GM19023 (cell line): ENCODE data around the gene ZNF501.

Experiments
- ATAC-seq: cut with Tn5 transposase; IDR thresholded peaks from one replicate; pipeline ENCODE4 v1.9.1; 2021; ENCODE audit warnings: mild to moderate bottlenecking, moderate library complexity; ENCODE audit not compliant: unreplicated experiment

Gene ZNF501

DNA sequence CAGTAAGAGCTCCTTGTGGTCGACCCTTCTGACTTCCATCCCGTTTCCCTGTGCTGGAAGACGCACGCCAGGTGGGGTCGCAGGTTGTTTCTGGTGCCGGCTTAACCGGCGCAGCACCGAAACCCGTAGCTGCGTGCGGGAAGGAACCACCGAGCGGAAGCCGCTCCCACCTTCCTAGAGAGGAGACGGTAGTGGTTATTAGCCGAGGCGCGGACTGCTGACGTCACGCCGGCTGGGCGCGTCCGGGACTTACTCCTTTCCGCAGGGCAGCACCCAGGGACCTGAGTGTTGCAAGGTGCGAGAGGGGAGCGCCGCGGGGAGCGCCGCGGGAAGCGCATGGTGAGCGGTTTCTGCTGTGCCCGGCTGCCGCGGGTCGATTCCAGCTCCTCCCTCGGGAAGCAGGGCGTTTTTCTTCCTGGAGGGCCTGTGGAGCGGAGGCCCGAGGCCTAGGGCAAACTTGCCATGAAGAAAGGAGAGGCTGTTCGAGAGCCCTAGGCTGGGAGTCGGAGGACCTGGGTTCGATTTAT is at the start of gene ZNF501:
Gene ZNF501, plus strand, starts transcription at position 252 of the 527 bp plus-strand sequence. CDS start 4,787 bp downstream, outside the sequence.
- ATAC-seq = peak; percentile 85

DNA sequence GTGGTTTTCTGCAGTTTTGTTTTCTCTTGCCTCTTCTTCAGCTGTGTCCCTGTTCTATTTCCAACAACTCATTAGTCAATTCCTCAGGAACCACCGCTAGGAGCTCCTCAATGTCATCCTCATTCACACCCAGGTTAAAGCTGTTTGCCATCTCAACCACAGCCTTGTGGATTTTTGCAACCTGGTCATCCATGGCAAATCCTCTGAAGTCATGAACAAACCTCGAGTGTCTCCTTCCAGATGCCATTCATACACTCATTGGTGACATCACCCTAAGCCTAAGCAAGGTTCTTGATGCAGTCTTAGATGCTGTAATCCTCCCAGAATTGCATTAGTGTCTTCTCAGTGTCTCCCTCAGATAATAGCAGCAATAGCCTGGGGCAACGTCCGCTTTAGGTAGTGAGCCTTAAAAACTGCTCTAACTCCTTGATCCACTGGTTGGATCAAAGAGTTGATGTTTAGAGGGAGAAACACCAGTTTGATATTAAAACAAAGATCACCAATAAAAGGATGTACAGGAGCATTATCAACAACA is 48.4 kb upstream of the ZNF501 start:
- ATAC-seq = no peak

DNA sequence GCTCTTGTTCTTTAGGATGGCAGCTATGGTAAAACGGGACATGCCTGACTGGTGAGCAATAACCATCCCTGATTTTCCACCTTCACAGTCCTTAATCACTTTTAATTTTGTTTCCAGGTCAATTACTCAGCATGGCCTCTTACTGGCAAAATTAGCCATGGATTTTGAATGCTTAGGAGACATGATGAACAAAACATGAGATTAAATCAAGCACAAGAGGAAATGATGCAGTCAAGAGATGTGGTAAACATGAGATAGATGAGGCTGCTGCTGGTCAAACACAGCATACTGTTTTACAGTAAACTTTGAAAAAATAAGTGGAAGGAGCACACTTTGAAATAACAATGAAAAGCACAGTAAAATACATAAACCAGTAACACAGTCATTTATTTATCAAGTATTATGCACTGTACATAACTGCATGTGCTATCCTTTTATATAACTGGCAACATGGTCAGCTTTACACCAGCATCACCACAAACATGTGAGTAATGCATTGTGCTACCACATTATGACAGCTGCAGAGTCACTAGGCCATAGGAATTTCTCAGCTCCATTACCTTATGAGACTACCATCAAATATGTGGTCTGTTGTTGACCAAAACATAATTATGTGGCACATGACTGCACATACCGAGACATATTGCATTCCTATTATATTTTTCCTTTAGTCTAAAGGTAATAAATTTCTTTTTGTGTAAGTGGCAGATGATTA is 47.1 kb upstream of the ZNF501 start:
- ATAC-seq = no peak

DNA sequence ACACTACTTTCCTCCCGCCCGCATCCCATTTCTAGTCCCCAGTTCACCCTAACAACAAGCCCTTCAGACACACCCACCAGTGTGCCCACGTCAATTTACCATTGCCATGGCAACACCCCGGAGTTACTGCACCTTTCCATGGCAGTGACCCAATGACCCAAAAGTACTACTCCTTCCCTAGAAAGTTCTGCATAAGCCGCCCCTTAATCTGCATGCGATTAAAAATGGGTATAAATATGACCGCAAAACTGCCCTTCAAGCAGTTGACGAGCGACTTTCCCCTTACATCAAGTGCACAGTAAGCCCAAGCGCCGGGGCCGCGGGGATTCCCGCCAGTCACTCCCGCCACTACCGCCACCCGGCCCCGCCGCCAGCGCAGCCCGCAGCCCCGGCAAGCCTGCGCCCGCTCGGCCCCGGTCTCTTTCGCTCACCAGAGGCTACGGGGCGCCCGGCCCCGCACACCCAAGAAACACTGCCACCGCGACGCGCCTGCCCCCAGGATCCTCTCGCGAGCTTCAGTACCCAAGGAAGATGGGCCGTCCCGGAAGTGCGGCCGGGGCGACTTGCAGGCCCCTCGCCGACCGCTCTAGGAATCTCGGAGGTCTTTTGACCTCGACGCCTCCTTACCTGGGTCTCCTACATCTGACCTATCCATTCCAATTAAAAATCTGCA is 44.2 kb upstream of the ZNF501 start:
- peak; percentile 85 for ATAC-seq

DNA sequence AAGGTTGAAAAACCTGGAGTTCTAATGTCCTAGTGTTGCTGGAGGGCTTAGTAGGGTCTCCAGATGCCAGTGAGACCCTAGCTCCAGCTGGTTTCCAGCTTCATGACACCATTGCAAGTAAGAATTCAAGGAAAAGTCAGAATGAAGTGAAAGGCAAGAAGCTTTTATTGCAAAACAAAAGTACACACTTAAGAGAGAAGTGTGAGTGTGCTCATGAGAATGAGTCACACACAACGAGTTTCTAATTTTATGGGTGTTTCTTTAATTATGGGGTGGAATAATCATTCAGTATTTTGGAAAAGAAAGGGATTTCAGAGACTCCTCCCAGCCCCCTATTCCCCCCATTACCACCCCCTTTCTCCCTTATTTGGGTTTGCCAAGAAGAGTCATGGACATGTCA is 41.5 kb upstream of the ZNF501 start:
- no peak for ATAC-seq

DNA sequence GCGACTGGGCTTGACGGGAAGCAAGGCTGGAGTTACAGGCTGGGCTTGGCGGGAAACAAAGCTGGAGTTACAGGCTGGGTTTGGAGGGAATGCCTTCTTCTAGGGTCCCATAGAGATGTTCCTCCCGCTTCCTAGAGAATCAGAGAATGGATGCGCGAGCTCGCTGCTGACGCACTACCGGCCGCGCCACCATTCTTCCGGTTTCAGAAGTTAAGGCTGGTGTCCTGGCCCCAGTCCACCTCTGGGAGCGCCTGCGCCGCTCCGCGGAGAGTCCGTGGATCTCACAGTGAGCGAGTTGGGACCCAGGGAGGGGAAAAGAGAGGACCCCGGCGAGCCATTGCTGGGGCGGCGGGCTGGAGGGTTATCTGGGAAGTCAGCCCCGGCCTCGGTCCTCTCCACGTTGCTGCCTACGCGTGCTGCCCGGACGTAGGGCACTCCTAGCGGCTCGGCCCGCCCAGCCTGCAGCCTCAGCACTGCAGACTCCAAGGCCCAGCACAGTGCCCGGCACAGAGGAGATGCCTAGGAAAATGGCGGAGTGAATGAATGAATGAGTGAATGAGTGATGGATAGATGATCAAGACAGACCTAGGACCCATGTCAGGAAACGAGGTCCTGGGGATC is 16.9 kb upstream of the ZNF501 start, which contains the start of gene ZNF502:
Gene ZNF502, plus strand, starts transcription at position 206 of the 621 bp plus-strand sequence. CDS start 7,602 bp downstream, outside the sequence.
- no peak for ATAC-seq

DNA sequence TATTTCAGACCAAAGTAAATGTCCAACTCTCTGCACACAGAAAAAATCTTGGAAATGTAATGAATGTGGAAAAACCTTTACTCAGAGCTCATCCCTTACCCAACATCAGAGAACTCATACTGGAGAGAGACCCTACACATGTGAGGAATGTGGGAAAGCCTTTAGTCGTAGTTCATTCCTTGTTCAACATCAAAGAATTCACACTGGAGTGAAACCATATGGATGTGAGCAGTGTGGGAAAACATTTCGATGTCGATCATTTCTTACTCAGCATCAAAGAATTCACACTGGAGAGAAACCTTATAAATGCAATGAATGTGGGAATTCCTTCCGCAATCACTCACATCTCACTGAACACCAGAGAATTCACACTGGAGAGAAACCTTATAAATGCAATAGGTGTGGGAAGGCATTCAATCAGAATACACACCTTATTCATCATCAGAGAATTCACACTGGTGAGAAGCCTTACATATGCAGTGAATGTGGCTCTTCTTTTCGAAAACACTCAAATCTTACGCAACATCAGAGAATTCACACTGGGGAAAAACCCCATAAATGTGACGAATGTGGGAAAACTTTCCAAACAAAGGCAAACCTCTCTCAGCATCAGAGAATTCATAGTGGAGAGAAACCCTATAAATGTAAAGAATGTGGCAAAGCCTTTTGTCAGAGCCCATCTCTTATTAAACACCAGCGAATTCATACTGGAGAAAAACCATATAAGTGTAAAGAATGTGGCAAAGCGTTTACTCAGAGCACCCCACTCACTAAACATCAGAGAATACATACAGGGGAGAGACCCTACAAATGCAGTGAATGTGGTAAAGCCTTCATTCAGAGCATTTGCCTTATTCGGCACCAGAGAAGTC is 8.0 kb upstream of the ZNF501 start:
- no peak for ATAC-seq

DNA sequence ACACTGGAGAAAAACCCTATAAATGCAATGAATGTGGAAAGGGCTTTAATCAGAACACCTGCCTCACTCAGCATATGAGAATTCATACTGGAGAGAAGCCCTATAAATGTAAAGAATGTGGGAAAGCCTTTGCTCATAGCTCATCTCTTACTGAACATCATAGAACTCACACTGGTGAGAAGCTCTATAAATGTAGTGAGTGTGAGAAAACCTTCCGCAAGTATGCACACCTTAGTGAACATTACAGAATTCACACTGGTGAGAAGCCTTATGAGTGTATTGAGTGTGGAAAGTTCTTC is 7.4 kb upstream of the ZNF501 start:
- ATAC-seq = no peak

DNA sequence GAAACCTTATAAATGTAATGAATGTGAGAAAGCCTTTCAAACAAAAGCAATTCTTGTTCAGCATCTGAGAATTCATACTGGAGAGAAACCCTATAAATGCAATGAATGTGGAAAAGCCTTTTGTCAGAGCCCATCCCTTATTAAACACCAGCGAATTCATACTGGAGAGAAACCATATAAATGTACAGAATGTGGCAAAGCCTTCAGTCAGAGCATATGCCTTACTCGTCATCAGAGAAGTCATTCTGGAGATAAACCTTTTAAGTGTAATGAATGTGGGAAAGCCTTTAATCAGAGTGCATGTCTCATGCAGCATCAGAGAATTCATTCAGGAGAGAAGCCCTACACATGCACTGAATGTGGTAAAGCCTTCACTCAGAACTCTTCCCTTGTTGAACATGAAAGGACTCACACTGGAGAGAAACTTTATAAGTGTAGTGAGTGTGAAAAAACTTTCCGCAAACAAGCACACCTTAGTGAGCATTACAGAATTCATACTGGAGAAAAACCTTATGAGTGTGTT is 5.3 kb downstream of the ZNF501 start:
- no peak for ATAC-seq

DNA sequence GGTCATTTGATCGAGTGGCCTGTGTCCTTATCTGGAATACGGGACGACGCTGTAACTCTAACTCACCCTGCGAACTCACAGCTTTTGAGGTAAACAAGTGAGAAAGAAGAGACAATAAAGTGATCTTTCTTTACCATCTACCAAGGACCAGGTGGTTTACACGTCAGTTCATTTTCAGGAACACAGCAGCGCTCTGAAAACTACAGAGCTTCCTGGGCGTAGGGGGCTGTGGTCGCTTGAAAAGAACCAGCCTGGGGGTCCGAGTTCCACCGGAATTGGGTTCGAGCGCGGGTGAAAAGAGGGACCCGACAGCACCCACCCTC is 31.6 kb downstream of the ZNF501 start:
- ATAC-seq = no peak

DNA sequence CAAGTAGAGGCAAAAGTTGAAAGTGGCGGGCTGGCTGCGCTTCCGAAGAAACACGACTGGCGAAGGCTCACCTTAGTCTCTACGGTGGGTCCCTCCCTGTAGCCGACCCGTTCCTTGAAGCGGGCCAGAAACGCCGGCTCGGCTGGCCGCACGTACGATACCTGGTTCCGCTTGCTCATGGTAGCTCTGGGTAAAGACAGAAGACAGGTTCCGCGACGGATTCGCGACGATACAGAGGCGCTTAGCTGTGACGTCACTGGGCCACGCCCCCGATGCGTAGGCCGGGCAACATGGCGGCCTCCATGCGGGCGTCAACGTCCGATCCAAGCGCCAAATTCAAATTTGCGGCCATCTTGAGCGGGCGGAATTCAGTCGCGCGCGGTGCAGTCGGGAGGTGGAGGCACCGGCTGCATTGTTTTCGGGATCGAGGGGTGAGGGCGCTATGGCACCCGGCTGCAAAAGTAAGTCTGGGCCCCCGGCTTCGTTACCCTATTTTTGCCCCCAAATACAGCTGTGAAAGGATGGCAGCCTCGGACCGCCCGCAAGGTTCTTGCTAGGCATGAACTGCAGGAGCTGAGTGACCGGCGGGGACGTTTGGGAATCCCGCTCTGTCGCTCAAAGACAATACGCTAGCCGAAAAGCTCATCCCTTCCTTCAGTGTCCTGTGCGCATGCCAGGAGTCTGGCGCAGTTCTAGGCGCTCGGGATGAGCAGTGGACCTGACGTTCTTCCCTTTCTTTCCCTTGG is 32.2 kb downstream of the ZNF501 start, which contains the start of the genes KIAA1143 and KIF15:
Gene KIAA1143, minus strand, starts transcription at position 196 of the 746 bp plus-strand sequence. Its CDS starts 17 bp downstream, at position 179.
Gene KIF15, plus strand, starts transcription at position 371 of the 746 bp plus-strand sequence. Its CDS starts 72 bp downstream, at position 443.
- ATAC-seq = peak; percentile 83

DNA sequence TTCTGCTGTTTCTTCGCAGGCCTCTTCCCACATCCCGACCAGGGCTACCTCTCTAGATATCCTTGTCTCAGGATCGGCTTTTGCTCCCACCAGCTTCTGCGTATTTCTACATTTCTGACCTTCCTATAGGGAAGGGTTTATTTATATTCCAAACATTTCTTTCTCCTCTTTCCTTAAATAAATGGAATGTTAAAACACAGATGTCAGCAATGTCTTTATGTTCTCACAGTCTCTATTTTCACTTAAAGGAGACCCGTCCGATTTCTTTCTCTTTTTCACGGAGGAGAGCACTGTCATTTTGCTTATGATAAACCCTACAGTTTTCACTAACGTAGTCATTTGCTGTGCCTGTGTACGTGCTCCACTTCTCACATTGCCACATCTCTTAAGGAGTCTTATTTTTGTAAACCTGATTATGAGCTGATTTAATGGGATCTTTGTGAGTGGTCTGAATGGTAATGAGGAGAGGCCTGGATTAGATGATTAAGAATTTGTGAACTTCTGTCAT is 32.8 kb downstream of the ZNF501 start:
- peak; percentile 32 for ATAC-seq

DNA sequence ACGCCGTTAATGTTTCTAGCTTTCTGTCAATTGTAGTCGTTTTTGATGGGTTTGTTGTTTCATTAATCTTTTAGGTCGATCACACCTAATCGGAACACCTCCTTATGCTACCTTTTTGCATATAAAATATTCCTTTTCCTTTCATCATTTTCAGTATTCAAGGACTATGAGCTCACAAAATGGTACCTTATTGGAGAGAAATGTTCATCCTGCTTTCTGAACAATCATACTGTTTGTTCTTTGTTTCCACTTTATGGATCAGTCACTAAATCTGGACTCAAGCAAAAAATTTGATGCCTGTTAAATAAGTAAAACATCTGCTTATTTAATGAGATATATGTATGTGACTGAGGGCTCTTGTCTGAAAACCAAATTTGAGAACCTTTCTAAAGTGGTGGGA is 33.3 kb downstream of the ZNF501 start:
- ATAC-seq = no peak

DNA sequence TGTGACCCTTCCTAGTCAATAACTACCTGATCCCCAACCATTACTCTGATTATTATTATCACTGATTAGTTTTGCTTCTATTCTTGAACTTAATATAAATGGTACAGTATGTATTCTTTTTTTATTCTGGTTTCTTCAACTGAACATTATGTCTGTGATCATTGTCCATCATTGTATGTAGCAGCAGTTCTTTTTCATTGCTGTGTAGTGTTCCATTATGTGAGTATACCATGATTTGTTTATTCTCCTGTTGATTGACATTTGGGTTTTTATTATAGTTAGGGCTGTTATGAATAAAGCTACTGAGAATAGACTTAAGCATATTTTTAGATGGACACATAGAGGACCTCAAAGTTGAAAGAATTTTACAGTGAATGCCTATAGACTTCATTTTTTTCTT is 34.8 kb downstream of the ZNF501 start:
- no peak for ATAC-seq

DNA sequence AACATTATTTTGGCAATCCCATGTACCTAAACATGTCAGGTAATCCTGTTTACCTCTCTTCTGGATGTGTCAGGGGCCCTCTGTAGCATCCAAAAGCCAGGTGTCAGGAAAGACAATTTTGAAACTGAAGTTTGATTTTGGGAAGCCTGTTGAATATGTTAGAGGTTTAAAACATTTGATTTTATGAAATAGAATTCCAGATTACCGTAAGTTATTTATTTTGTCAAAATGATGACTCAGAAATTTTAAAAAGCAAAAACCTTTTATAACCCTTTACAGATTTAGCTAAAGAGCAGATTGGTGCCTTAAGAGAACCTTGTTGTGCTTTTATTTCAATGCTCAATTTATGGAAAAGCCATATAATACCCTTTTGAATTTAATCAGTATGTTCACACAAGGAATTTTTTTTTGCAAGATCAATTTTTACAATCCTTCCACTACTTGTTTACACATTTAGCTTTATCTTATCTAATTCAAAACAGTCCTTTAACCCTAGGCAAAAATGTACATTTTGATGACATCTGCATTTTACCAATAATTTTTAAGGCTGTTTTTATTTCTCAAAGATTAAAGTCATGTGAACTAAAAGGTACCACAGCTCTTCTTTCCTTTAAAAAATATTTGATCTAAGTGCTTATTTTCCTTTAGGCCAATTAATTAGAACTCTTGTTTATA is 42.1 kb downstream of the ZNF501 start:
- no peak for ATAC-seq

DNA sequence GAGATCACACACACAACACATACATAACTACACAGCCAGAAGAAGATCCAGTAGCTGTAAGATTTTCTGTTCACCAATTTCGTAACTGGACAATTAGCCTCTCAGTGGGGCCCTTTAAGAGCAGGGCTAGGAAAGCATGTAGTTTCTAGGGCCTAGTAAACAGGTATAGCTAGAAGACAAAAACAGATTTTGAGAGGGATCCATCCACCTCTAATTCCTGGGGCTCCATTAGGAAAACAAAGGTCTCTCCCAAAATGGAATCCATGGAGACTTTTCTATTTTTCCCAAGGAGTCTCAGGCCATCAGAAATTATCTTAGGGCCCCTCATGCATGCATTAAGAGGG is 42.6 kb downstream of the ZNF501 start:
- ATAC-seq = no peak

DNA sequence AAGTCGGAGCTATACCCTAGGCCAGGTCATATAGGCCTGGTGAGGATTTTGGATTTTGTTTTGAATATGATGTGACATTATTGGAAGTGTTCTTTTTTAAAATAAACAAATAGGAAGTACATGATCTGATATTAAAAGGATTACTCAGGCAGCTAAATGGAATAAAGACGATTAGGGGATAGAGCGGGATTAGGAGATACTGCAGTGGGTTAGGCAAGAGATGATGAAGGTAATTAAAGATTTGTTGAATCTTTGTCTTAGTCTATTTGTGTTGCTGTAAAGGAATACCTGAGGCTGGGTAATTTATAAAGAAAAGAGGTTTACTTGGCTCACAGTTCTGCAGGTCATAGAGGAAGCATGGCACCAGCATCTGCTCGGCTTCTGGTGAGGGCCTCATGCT is 53.5 kb downstream of the ZNF501 start:
- no peak for ATAC-seq
